Fibroblast of lung (primary cell): ENCODE results near the gene GRAMD4. TPM values are rescaled to one million over a fixed set of nuclear protein-coding genes. Genes with fewer than 3 reads are reported as not detected.

ENCODE experiments used
- DNase-seq, 2 donors: peaks; one replicate each; pipeline versions ENCODE4 v3.0.0 to v3.0.0-alpha.2; 2010; ENCODE audit warnings: low read depth in 2 of 2
- H2AFZ ChIP-seq: 2 replicates; pipeline ENCODE4 v1.5.1; 2012; ENCODE audit warnings: low read length, control low read depth, inconsistent platforms
- H3K27ac ChIP-seq: 2 replicates; pipeline ENCODE4 v1.5.1; 2011; ENCODE audit warnings: low read length, control low read depth; ENCODE audit not compliant: insufficient read depth
- H3K27me3 ChIP-seq: 2 replicates; pipeline ENCODE4 v1.5.1; 2011; ENCODE audit warnings: mild to moderate bottlenecking, low read length; ENCODE audit not compliant: control insufficient read depth, insufficient read depth
- H3K36me3 ChIP-seq: 2 replicates; pipeline ENCODE4 v1.5.1; 2011; ENCODE audit warnings: low read length; ENCODE audit not compliant: control insufficient read depth, insufficient read depth
- H3K4me1 ChIP-seq: 2 replicates; pipeline ENCODE4 v1.5.1; 2011; ENCODE audit warnings: low read length; ENCODE audit not compliant: control insufficient read depth, insufficient read depth; ENCODE audit errors: extremely low read depth
- H3K4me2 ChIP-seq: 2 replicates; pipeline ENCODE4 v1.5.1; 2011; ENCODE audit warnings: low read length, control low read depth; ENCODE audit not compliant: insufficient read depth; ENCODE audit errors: extremely low read depth
- H3K4me3 ChIP-seq, 4 experiments: fragments of 200-600 bp in 1 of 4; sonication (generic) in 1 of 4; replicated peaks in 1 of 4; 2 replicates each; pipeline ENCODE4 v1.5.1; 2011 to 2016; ENCODE audit warnings: low read length in 4 of 4, low read depth in 3 of 4, mild to moderate bottlenecking in 3 of 4, control low read depth in 2 of 4, inconsistent platforms in 1 of 4, mixed read lengths in 1 of 4; ENCODE audit not compliant: insufficient read depth in 1 of 4; ENCODE audit errors: control extremely low read depth in 1 of 4
- H3K79me2 ChIP-seq: 2 replicates; pipeline ENCODE4 v1.5.1; 2012; ENCODE audit warnings: mild to moderate bottlenecking, low read length, inconsistent platforms; ENCODE audit not compliant: control insufficient read depth, insufficient read depth
- H3K9ac ChIP-seq: 2 replicates; pipeline ENCODE4 v1.5.1; 2011; ENCODE audit warnings: mild to moderate bottlenecking, low read length, control low read depth; ENCODE audit not compliant: insufficient read depth
- H3K9me3 ChIP-seq: 2 replicates; pipeline ENCODE4 v1.5.1; 2012; ENCODE audit warnings: low read depth, low read length; ENCODE audit not compliant: control insufficient read depth, insufficient read depth
- H4K20me1 ChIP-seq: 2 replicates; pipeline ENCODE4 v1.5.1; 2011; ENCODE audit warnings: low read length; ENCODE audit not compliant: control insufficient read depth, insufficient read depth; ENCODE audit errors: extremely low read depth
- CTCF ChIP-seq, 2 donors: IDR thresholded peaks in 1 of 2; conservative IDR thresholded peaks in 1 of 2; 1 replicate in 1 of 2; 2 replicates in 1 of 2; pipeline ENCODE4 v1.5.1; 2011 to 2012; ENCODE audit warnings: low read length in 2 of 2, control low read depth in 1 of 2, inconsistent platforms in 1 of 2, low read depth in 1 of 2, mild to moderate bottlenecking in 1 of 2
- EZH2 ChIP-seq: IDR thresholded peaks from 2 replicates; pipeline ENCODE4 v1.5.1; 2012; ENCODE audit warnings: low read length, control low read depth, mild to moderate bottlenecking; ENCODE audit errors: missing control alignments
- polyA plus RNA-seq, 2 donors: library from polyadenylated mRNA; depleted of rRNA in 1 of 2; stranded (reverse) in 1 of 2; unstranded in 1 of 2; fragments of >200 nt; gene quantifications; 2 replicates each; pipeline ENCODE4 v1.2.1, GENCODE V29; 2011 to 2012; ENCODE audit warnings: missing spikeins in 1 of 2
- total RNA-seq: library from RNA; depleted of rRNA; stranded (reverse); fragments of >200 nt; gene quantifications from 2 replicates; pipeline ENCODE4 v1.2.1, GENCODE V29; 2014

The GRAMD4 gene
- total and polyA plus RNA-seq, 2 donors (not counting 1 experiment from before 2014, with no cell fraction given), result 7.5 to 37.3 TPM

GRCh38 chr22:46668116-46668515 lies 47.9 kb downstream of the GRAMD4 start:
- DNase-seq, result no peak
- Histone ChIP-seq H3K27ac (no peak overlapping the region), H4K20me1 (no peaks in the 10 kb centered on the region), H3K36me3 (no peaks in the 10 kb centered on the region), H3K4me2 (no peak overlapping the region), H3K27me3 (no peaks in the 10 kb centered on the region), H3K4me3 (no peak overlapping the region), H2AFZ (no peak overlapping the region), H3K9me3 (no peaks in the 10 kb centered on the region), H3K4me1 (no peaks in the 10 kb centered on the region), H3K9ac (no peak overlapping the region), H3K79me2 (no peaks in the 10 kb centered on the region)
- TF ChIP-seq EZH2, result no peak
- no peak for TF ChIP-seq CTCF (conservative IDR thresholded peaks at IDR 0.05 in 1 of 2, IDR thresholded peaks at IDR 0.05 in 1 of 2; ENCODE audit: low read depth in 1 of 2, low read length in 2 of 2)

GRCh38 chr22:46669201-46669600 lies 49.0 kb downstream of the GRAMD4 start:
- H3K36me3 ChIP-seq, result no peaks in the 10 kb centered on the region
- H3K79me2 ChIP-seq, result no peaks in the 10 kb centered on the region

GRCh38 chr22:46671824-46672432 lies 51.7 kb downstream of the GRAMD4 start:
- Histone ChIP-seq H3K27me3 (no peaks in the 10 kb centered on the region), H3K9ac (no peak overlapping the region), H3K27ac (no peak overlapping the region), H3K4me3 (no peak overlapping the region), H3K4me2 (no peak overlapping the region), H3K9me3 (no peaks in the 10 kb centered on the region), H2AFZ (no peak overlapping the region), H4K20me1 (no peaks in the 10 kb centered on the region), H3K36me3 (no peaks in the 10 kb centered on the region), H3K4me1 (no peaks in the 10 kb centered on the region), H3K79me2 (no peaks in the 10 kb centered on the region)
- TF ChIP-seq CTCF (conservative IDR thresholded peaks at IDR 0.05 in 1 of 2, IDR thresholded peaks at IDR 0.05 in 1 of 2; ENCODE audit: low read depth in 1 of 2, low read length in 2 of 2), result no peak
- TF ChIP-seq EZH2, result no peak
- no peak for DNase-seq

More at GRCh38 chr22:46669201-46669600, 49.0 kb downstream of the GRAMD4 start:
- no peak overlapping the region for H3K4me2 ChIP-seq
- no peaks in the 10 kb centered on the region for H4K20me1 ChIP-seq
- DNase-seq, result no peak
- H3K4me3 ChIP-seq, result no peak overlapping the region
- TF ChIP-seq CTCF (conservative IDR thresholded peaks at IDR 0.05 in 1 of 2, IDR thresholded peaks at IDR 0.05 in 1 of 2; ENCODE audit: low read depth in 1 of 2, low read length in 2 of 2), result no peak
- TF ChIP-seq EZH2, result no peak
- no peak overlapping the region for H3K9ac ChIP-seq
- H3K27ac ChIP-seq, result no peak overlapping the region
- H3K4me1 ChIP-seq, result no peaks in the 10 kb centered on the region
- H3K27me3 ChIP-seq, result no peaks in the 10 kb centered on the region
- H3K9me3 ChIP-seq, result no peaks in the 10 kb centered on the region
- H2AFZ ChIP-seq, result no peak overlapping the region
